GM18873 (cell line): Measurements from ENCODE around the gene TENM3.

Experiments
- ATAC-seq: cut with Tn5 transposase; IDR thresholded peaks from one replicate; pipeline ENCODE4 v1.9.1; 2021; ENCODE audit warnings: mild to moderate bottlenecking, moderate library complexity, moderate number of reproducible peaks; ENCODE audit not compliant: unreplicated experiment, low FRiP score

TENM3 gene

GRCh38 chr4:182786991-182787390 is 543.8 kb downstream of the TENM3 start:
- ATAC-seq: no peak

- ATAC-seq: no peak
Measured at GRCh38 chr4:182788201-182788600, 545.0 kb downstream of the TENM3 start.

DNA sequence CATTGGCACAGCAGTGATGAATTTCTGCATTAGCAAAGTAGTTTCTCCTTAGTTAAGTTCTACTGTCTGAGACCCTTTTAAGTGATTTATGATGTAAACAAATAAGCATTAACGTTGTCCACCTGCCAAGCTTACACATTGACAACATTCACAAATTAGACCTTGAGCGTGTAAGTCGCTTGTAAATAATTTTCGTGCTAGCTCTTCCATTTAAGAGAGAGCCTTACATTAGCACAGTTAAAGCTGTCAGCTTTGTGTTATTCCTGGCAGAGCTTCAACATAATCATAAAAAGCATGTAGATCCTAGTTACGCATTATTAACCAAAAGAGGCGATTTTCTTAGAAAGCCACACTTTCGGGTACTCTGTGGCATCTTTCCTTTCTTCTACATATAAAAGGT is 546.3 kb downstream of the TENM3 start:
- no peak for ATAC-seq

DNA sequence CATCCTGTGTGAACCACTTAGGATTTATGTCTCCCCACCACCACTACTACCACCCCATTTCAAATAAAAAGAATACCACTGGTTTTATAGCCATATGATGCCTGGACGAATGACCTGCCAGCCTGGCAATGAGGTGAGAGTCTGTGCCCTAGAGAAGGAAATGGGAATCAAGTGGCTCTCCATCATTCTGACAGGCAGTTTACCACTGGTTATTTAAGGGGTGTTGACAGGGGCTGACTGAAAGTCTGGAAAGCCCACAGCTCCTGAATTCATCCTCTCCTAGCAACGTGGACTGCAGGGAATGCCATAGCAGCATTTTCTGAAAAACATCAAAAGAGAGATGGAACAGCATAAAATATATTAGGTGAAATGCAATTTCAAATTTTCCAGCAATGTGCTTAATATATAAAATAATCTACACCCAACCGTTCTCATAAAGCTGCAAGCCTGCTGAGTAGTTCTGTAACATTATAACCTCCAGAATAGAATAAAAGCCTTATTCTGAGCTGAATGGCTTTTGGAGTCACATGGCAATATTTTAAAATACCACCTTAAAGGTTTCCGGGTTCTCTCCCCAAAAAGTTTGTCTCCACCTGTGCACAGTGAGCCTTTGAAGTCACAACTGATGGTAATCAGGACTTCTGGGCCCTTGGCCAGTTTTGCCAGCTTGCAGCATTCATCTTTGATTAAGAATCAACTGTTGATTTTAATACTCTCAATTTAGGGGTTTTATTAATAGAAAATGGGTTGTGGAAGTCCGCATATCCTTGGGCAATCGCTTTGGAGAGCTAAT is 552.4 kb downstream of the TENM3 start:
- ATAC-seq: no peak

- ATAC-seq: no peak
Measured at GRCh38 chr4:182799515-182800215, 556.5 kb downstream of the TENM3 start.

DNA sequence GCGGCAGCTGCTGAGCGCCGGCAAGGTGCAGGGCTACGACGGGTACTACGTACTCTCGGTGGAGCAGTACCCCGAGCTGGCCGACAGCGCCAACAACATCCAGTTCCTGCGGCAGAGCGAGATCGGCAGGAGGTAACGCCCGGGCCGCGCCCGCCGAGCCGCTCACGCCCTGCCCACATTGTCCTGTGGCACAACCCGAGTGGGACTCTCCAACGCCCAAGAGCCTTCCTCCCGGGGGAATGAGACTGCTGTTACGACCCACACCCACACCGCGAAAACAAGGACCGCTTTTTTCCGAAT is 557.0 kb downstream of the TENM3 start:
- no peak for ATAC-seq

DNA sequence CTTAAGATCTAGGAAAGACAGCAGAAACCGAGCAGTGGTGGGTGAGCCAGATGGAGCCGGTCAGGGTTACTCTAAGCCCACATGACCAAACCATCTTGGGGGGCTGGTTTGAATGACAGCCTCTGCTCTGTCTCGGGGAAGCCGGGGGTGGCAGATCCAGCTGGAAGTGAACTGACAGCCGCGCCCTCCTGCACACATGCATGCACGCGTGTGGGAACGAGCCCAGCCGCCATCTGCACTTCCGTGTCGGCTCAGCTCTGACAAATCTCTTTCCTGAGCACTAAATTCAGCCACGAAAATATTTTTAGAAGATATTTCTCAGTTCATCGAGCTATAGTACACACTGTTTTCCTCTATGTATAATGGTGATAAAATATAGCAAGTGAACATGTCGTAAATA is 558.4 kb downstream of the TENM3 start:
- no peak for ATAC-seq

GRCh38 chr4:182802621-182803020 is 559.4 kb downstream of the TENM3 start:
- ATAC-seq: no peak

GRCh38 chr4:182803235-182803634 is 560.0 kb downstream of the TENM3 start:
- no peak for ATAC-seq

GRCh38 chr4:182804131-182804530 is 560.9 kb downstream of the TENM3 start:
- ATAC-seq: no peak

- no peak for ATAC-seq
Measured at GRCh38 chr4:182805321-182805720, 562.1 kb downstream of the TENM3 start.

DNA sequence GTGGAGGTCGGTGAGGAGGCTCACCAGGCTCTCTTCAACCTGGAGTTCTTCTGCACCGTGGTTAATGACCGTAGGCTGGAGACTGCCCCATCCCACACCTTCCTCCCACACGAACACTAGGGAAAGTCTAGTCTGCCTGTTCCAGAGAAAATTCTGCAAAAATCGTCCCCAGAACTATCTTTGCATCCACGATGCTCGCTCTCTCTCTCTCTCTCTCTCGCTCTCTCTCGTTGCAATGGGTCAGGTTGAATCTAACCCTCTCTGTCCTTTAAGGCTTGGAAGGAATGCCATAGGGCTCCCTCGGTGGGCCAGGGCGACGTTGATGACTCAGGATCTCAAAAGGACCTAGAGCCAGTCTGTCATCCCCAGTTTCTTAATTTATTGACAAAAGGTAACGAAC is 562.5 kb downstream of the TENM3 start:
- no peak for ATAC-seq

DNA sequence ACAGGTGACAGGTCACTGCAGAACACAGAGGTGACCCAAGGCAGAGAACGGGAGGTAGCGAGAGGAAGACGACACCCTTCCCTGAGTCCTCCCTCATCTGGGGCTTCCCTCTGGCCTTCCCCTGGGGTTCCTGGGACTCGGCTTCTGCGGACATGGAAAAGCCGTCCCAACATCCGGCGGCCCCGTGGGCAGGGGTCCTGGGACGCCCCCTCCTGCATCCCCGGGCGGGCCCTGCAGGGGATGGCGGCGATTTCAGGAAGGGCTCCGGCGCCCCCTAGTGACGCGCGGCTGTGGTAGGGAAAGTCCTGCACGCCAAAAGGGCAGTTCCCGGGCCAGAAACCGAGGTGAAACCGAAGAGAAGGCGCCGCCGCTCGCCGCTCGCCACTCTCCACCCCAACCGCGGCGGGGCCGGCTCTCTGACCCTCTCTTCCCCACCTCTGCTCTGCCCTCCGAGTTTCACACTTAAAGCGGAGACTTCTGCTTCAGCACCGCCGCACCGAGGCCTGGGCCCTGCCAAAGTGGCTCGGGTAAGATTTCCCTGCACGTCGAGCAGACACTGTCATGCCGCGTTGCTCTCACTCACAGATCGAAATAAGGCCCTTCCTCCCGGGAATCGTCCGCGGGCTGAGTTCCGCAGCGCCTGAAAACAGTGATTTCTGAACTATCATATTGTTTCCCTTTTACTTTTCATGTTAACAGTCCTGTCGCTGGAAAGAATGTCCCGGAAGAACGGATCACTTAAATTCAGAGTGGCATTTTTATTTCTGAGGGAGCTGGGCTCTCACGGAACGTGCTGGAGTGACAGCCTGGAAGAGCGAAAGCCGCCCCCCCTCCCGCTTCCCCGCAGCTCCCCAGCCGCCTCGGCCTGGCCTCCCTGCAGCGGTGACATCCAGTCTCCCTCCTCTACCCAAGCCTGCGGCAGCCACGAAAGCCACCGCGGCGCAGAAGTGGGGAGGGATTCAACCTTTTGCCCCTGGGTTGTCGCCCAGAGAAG is 563.4 kb downstream of the TENM3 start:
- peak; percentile 75 for ATAC-seq

DNA sequence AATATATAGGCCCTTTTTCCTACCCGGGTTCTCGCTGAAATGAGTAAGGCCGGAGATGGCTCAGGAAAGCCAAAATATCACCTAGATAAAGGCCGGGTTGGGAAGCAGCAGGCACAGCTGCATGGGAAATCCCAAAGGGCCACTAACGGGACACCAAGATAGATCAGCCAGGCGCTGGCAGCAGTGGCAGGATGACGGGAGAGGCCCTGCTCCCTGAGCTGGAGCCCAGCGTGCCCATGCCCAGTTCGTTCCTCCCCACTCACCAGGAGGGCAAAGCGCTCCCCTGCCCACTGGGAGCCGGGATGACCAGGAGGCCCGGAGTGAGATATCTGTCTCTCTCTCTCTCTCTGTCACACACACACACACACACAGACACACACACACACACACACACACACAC is 564.1 kb downstream of the TENM3 start:
- ATAC-seq: no peak

DNA sequence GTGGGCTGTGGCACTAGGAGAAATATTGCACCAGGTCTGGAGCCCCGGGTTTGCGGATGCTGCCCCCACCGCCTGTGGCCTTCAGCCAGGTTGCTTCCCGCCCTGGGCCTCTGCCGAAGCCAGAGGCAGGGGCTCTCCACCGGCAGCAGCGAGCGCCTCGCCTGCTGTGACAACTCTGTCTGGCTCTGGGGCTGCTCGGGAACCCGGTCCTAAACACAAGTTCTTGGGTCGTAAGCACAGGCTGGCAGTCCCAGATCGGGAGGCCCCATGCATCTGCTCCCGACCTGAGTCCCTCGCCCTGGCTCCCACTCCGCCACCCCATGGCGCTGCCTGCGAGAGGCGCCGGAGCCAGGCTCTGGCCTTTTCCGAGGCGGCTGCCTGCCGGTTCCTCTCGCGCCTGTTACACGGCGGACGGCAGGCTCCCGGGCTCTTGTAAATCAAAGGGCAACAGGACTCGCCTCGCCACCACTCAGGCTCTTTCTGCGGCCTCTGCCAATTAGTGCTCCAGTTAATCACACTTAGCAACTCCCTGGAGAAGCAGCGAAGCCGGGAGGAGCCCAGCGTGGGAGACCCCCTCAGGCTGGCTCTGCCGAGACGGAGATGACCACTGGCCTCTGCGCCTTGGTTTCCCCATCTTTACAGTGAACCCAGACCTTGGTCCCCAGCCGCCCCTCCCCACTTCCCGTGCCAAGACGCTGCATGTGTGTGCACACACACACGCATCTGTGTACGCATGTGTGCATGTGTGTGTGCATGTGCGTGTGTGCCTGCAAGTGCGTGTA is 564.8 kb downstream of the TENM3 start:
- no peak for ATAC-seq

GRCh38 chr4:182808673-182809416 is 565.6 kb downstream of the TENM3 start:
- ATAC-seq: peak; percentile 65

DNA sequence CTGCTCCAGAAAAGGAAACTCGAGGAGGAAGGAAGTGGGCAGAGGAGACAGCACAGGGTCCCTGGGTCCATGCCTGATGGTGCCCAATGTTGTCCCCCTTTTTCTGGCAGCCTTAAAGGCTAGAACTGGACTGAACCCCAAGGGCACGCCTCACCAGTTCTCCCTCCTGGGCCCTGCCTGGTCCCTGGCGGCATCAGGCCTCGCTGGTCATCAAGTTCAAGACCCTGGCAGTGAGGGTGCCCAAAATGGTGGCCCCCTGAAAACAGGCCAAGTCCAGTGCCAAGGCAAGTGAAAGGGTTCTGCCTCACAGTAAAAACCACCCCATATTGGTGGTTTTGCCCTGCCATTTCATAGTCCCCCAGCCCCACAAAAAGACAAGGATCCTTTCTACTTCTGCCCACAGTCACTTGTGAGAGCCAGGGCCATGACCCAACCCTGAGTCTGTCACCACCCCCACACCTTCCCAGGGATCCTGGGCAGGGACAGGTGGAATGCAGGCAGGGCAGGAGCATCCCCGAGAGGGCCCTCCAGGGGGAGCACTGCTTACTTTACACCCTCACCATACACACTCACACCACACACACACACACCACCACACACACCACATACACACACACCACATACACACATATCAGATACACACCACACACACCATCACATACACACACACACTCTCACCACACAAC is 566.4 kb downstream of the TENM3 start:
- ATAC-seq: peak; percentile 15

DNA sequence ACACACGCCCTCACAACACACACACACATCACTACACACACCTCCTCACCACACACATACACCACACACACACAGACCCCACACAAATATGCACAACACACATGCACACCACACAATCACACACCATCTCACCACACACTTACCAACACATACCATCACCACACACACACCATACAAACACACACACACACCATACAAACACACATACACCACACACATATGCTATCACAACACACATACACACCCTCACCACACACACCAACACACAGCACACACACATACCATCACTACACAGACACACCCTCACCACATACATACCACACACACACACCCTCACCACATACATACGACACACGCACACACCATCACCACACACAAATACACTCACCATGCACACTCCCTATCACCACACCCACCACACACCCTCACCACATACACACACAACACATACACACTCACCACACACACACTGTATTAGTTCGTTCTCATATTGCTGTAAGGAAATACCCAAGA is 567.0 kb downstream of the TENM3 start:
- no peak for ATAC-seq

- no peak for ATAC-seq
Measured at GRCh38 chr4:182812916-182813315, 569.7 kb downstream of the TENM3 start.
